Right lobe of liver (tissue), 6 donors: ENCODE results near the gene COG3. TPM values are rescaled to one million over a fixed set of nuclear protein-coding genes. Genes with fewer than 3 reads are reported as not detected.

ENCODE experiments used
- ATAC-seq, 4 donors: fragments of 200-7000 bp; cut with Tn5 transposase; one replicate each; pipeline ENCODE4 v1.9.1; 2020; ENCODE audit warnings: mild to moderate bottlenecking in 4 of 4, moderate library complexity in 4 of 4
- DNase-seq, 3 donors: peaks; one replicate each; pipeline ENCODE4 v3.0.0-alpha.2; 2020
- H3K27ac ChIP-seq, 3 donors: fragments of 200-600 bp; one replicate each; pipeline ENCODE4 v1.8.0; 2022
- H3K27me3 ChIP-seq, 2 donors: fragments of 200-600 bp; one replicate each; pipeline ENCODE4 v1.8.0; 2022
- H3K36me3 ChIP-seq, 4 donors: fragments of 200-600 bp; sonication (generic) in 1 of 4; one replicate each; pipeline versions ENCODE4 v1.5.1 to v1.8.0; 2017 to 2022; ENCODE audit warnings: control low read depth in 1 of 4
- H3K4me1 ChIP-seq, 4 donors: fragments of 200-600 bp; sonication (generic) in 1 of 4; one replicate each; pipeline versions ENCODE4 v1.5.1 to v1.8.0; 2017 to 2022; ENCODE audit warnings: control low read depth in 1 of 4
- H3K4me3 ChIP-seq, 3 donors: fragments of 200-600 bp; one replicate each; pipeline ENCODE4 v1.8.0; 2022
- H3K9me3 ChIP-seq, 4 donors: fragments of 200-600 bp; sonication (generic) in 1 of 4; one replicate each; pipeline versions ENCODE4 v1.5.1 to v1.8.0; 2017 to 2022; ENCODE audit warnings: control low read depth in 1 of 4
- CTCF ChIP-seq, 4 donors: fragments of 200-600 bp in 3 of 4; fragments of 450-650 bp in 1 of 4; IDR thresholded peaks; one replicate each; pipeline versions ENCODE4 v1.5.1 to v1.8.0; 2016 to 2022; ENCODE audit warnings: antibody characterized with exemption in 4 of 4, mild to moderate bottlenecking in 2 of 4
- POLR2A ChIP-seq: fragments of 450-650 bp; IDR thresholded peaks from one replicate; pipeline ENCODE4 v1.6.1; 2017; ENCODE audit warnings: antibody characterized with exemption, mild to moderate bottlenecking
- WGBS: methylation state at CpG from one replicate; pipeline ENCODE4 v1.1.6; 2018; ENCODE audit warnings: low coverage, low lambda C conversion rate; ENCODE audit not compliant: insufficient coverage; ENCODE audit errors: missing lambda C conversion rate; 5-methylcytosine and 5-hydroxymethylcytosine counted together
- intact Hi-C, 2 donors: fragments of 100-400 bp; cut with DNase I; formaldehyde crosslinking; loops; one replicate each; pipeline versions ENCODE4 v1.11.2 to v1.14.1; 2022
- total RNA-seq, 6 experiments: library from RNA; depleted of rRNA in 2 of 6; stranded (reverse); fragments of >200 nt in 2 of 6; fragmentation: NEBNext Ultra II Directional in 3 of 6; extraction: Animal tissue kit (Norgen Biotek cat#: 25700) in 3 of 6; gene quantifications; one replicate each; pipeline versions ENCODE4 v1.1.0 to v1.2.4, GENCODE V29; 2016 to 2023
- donor health status: DM: no; HTN: yes; CAD: no.
- donor health status: DM: no; HTN: no; CAD: no.
- donor health status: DM: no; HTN: no; CAD: no.
- donor health status: DM: no; HTN: yes; CAD: no.
- donor health status: DM: no; HTN: yes; CAD: no.

Gene COG3
- total RNA-seq, 6 experiments from 2014 or later = 18.9 to 66.3 (median 36.8) TPM

GRCh38 chr13:45448965-45449559 is 15.7 kb upstream of the COG3 start:
- no peak for ATAC-seq

GRCh38 chr13:45451282-45451681 is 13.5 kb upstream of the COG3 start:
- TF ChIP-seq CTCF (IDR thresholded peaks at IDR 0.05) (no peak), POLR2A (no peak)
- no peak overlapping the region for H3K27ac ChIP-seq
- H3K4me1 ChIP-seq = peaks cover 0 to 50% (median 18%) of the 10 kb centered on the region in 4 donors
- 88% methylated on average over 4 of the region's 4 CpGs for WGBS
- H3K4me3 ChIP-seq = no peak overlapping the region
- no peaks in the 10 kb centered on the region for H3K36me3 ChIP-seq
- H3K27me3 ChIP-seq = no peaks in the 10 kb centered on the region
- H3K9me3 ChIP-seq = no peaks in the 10 kb centered on the region
- DNase-seq = no peak
- ATAC-seq = no peak
- intact Hi-C loops = no loop called here

More at GRCh38 chr13:45448965-45449559, 15.7 kb upstream of the COG3 start:
- Histone ChIP-seq H3K9me3 (no peaks in the 10 kb centered on the region), H3K36me3 (no peaks in the 10 kb centered on the region), H3K4me1 (peaks cover 0 to 49% (median 17%) of the 10 kb centered on the region in 4 donors), H3K4me3 (no peak overlapping the region), H3K27ac (peak overlapping the region in 2 of 3 donors; percentile 92 to 97), H3K27me3 (no peaks in the 10 kb centered on the region)
- 89% methylated on average over 1 of the region's 1 CpG for WGBS
- intact Hi-C loops = no loop called here
- TF ChIP-seq POLR2A (no peak), CTCF (IDR thresholded peaks at IDR 0.05) (no peak)
- no peak for DNase-seq

- no peaks in the 10 kb centered on the region for H3K27me3 ChIP-seq
- intact Hi-C loops = no loop called here
- no peaks in the 10 kb centered on the region for H3K9me3 ChIP-seq
- no peak for TF ChIP-seq POLR2A
- no peak for TF ChIP-seq CTCF (IDR thresholded peaks at IDR 0.05)
- 14% methylated on average over 4 of the region's 7 CpGs for WGBS
- ATAC-seq = peak; percentile 46 to 73 (median 63)
- no peak overlapping the region for H3K27ac ChIP-seq
- no peak for DNase-seq
- no peaks in the 10 kb centered on the region for H3K36me3 ChIP-seq
- peaks cover 0 to 24% (median 6%) of the 10 kb centered on the region in 4 donors for H3K4me1 ChIP-seq
- H3K4me3 ChIP-seq = no peak overlapping the region
Observed at GRCh38 chr13:45454204-45454603, 10.5 kb upstream of the COG3 start.

- Histone ChIP-seq H3K9me3 (no peaks in the 10 kb centered on the region), H3K27ac (no peak overlapping the region), H3K27me3 (no peaks in the 10 kb centered on the region), H3K4me1 (peaks cover 0 to 8% (median 4%) of the 10 kb centered on the region in 4 donors), H3K36me3 (no peaks in the 10 kb centered on the region), H3K4me3 (no peak overlapping the region)
- TF ChIP-seq POLR2A = no peak
- TF ChIP-seq CTCF (IDR thresholded peaks at IDR 0.05) = no peak
- 93% methylated on average over 2 of the region's 2 CpGs for WGBS
- DNase-seq = no peak
- ATAC-seq = no peak
- intact Hi-C loops = no loop called here
Observed at GRCh38 chr13:45456196-45456972, 8.4 kb upstream of the COG3 start.
